ENCODE results near the gene COQ8A.

COQ8A gene

DNA sequence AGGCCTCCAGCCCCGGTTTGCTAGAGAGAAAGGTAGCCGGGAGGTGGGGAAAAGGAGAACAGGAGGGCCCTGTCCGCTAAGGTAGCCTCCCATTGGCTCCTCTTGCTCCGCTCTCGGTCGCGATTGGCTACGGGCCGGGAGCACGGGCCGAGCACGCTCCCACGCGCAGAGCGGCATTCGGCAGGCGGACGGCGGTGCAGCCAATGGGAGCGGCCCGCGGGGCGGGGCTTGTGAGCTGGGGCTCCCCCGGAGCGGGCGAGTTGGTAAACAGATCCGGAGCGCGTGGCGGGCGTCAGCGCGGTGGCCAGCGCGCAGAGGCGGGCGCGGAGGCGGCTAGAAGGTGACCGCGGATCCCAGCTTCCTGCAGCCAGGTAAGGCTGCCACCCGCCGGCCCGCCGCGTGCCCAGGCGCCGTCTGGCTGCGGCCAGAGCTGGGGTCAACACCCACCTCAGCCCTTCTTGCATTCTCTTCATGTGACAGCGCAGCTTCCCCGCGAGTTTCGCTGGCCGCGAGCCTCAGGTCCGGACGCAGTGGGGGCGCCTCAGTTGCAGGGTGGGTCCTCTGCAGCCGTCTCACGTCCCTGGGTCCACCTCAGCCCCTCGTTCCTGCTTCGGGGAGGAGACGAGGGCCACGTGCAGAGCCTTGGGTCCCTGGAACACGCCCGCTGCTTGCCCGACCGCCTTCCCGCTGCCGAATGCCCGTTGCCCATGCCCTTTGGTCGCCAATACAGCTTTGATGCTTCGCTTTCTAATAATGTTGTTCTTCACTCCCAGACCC is at the start of gene COQ8A:
Gene COQ8A (plus strand): TSS at position 266 of the 777 bp plus-strand sequence. CDS start 21,092 bp downstream, outside the sequence.
- peak; percentile 99 for DNase-seq (ENCODE audit: low spot score)

DNA sequence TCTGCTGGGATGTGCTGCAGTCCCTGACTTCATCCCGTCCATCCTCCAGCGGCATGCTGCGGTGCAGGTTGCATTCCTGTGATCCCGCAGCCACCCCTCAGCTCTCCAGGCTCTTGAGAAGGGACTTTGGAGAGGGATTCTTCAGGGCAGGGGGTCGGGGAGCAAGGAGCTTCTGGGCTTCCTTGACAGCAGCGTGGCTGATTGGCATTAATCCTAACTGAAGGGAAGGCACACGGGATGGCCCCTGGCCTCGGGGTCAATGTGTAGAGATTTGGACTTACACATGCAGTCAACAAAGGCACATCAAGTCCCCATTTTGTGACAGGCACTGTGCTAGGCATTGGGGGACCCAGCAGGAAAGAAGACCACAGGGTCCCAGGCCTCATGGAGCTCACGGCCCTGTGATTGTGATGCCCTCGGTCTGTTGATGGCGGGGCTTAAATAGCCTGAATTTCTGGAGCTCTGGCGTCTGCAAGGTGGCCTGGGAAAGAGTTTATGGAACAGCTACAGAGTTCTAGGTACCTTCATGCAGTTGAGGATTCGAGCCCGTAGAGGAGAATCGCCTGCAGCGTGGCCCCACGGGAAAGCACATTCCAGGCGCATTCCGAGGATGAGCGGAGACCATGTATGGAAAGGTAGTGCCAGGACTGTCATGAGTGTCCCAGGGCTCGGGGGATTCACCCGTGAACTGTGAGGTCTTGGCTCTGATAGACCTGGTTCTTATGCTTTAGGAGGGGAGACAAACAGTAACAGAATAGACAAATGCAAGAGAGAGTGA is 49.6 kb upstream of the COQ8A start:
- DNase-seq (ENCODE audit: low spot score): no peak

DNA sequence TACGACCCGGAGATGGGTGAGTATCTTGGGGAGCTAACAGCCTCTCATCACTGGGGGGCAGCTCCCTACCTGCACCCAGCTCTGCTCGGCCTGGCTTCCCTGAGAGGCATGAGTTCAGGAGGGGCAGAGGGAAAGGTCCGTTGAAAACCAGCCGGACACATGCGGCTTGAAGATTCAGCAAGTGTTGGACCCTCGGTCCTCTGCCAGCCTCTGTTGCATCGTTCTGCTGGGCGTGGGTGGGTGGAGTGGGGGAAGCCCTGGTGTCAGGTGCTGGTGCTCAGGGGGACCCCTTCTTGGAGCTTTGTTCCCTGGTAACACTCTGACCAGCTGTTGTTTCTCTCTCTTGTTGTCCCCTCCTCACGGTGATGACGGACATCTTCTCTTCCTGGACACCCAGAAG is 48.7 kb upstream of the COQ8A start:
- DNase-seq (ENCODE audit: low spot score): no peak

DNA sequence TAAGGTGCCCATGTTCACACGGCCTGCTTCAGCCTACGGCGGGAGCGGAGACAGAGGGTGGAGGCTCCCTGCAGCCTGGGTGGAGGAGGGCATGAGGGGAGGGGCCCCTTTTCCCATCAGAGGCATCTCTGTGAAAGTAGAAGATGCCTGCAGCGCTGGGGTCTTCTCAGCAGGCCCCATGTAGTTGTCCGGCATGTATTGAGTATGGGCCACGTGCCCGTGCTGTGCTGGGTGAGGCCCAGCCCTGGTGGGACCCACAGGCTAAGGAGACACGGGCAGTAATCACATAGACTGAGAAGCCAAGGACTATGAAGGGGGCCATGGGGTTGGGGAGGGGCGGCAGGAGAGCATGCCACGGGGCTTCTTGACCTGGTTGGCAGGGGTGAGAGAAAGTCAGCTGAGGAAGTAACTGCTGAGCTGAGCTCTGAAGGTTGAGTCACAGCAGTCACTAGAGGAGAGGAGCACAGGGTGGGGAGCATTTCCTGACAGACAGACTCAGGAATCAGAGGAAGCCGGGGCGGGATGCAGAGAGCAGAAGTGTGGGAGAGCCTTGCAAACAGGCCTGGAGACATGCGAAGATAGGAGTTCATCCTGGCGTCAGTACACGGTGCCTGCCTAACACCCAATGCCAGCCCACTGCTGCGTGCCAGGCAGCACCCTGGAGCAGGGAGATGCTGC is 48.1 kb upstream of the COQ8A start:
- no peak for DNase-seq (ENCODE audit: low spot score)

DNA sequence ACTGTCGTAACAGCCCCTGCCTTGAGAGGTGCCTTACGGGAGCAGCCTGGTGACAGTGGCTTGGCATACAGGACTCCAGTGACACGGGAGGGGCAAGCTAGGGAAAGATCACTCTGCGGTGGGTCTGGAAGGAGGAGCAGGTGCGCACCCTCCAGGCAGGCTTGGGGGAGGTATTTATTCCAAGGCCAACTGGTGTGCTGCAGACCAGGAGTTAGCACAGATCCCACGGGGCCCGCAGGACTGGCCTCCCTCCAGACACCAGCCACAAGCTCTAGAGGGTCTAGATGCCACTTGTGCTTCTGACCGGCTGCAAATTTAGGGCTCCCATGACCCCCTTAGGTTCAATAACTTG is 47.6 kb upstream of the COQ8A start:
- DNase-seq (ENCODE audit: low spot score): no peak

DNA sequence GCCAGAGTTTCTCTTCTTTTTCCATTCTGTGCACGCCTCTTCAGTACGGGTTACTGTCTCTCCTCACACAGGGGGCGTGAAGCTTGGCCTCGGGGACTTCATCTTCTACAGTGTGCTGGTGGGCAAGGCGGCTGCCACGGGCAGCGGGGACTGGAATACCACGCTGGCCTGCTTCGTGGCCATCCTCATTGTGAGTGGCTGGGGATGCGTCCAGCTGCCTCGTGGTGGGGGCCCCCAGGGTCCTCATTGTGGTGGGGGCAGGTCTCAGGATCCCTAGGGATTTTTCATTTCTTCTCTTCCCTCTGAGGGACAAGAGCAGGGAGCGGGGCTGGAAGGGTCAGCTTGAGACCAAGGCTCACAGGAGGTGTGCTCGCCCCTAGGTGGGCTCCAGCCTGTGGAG is 46.2 kb upstream of the COQ8A start:
- peak; percentile 34 for DNase-seq (ENCODE audit: low spot score)

DNA sequence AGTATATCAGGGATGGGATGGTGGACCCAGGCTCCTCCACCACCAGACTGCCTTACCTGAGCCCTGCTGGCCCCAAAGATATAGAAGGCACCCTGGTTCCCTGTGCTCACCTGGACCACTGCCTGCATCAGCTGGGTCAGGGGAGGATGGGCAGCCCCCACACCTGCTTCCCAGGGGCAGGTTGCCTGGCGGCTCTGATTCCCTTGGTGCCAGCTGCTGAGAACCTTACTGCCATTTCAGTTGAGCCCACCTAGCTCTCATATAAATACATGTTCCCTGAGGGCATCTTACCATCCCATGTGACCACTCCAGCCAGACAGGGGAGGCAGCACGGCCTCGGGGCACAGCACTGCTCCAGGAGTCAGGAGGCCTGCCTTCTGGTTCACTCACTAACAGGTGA is 45.3 kb upstream of the COQ8A start:
- no peak for DNase-seq (ENCODE audit: low spot score)

DNA sequence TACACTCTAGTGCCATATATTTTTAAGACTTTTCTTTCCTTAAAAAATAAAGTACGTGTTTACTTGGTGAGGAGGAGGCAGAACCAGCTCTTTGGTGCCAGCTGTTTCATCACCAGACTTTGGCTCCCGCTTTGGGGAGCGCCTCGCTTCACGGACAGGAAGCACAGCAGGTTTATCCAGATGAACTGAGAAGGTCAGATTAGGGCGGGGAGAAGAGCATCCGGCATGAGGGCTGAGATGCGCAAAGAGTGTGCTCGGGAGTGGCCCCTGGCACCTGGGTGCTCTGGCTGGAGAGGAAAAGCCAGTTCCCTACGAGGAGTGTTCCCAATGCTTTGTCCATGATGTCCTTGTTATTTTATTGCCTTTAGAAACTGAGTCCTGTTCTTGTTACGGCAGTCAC is 44.5 kb upstream of the COQ8A start:
- DNase-seq (ENCODE audit: low spot score): no peak

DNA sequence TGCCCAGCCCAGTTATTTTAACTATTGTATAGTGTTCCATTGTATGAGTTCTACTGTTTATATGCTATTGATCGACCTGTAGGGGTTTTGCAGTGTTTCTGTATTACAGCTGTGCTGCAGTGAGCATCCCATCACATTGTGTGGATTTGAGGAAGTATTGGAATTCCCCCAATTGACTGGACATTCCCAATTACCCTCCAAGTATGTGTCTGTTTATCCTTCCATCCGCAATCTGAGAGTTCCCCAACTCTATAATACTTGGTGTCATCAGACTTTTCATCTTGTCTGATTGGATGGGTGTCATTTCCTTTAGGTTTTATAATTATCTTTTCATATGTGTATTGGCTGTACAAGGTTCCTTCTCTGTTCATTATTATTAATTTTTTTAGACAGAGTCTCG is 41.8 kb upstream of the COQ8A start:
- DNase-seq (ENCODE audit: low spot score): no peak

DNA sequence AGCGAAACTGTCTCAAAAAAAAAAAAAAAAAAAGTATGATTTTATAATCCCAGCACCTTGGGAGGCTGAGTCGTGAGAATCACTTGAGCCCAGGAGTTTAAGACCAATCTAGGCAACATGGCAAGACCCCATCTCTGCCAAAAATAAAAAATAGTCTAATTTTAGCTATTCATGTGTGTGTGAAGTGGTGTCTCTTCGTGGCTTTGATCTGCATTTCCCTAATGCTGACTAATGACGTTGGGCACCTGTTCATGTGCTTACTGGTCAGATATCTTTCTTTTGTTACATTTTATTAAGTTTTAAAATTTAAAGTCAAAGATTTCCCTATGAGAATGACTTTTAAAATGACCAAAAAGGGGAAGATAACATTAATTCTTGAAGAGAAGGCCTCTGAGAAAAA is 38.7 kb upstream of the COQ8A start:
- no peak for DNase-seq (ENCODE audit: low spot score)

DNA sequence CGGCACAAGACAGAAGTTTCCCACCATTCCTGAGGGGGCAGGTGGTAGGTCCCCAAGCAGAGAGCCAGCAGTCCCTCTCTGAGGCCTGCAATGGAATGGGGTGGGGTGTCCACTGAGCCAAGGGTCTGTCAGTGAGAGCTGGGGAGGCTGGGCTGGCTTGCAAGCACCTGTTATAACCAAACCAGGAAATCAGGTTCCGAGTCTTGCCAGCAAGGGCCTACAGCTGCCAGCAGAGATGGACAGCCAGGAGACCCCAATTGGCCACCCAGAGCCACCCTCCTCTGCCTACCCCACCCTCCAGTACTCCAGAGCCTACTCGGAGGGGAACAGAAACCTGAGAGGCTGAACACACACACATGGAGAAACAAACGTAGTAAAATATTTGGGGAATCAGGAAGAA is 37.5 kb upstream of the COQ8A start:
- DNase-seq (ENCODE audit: low spot score): no peak

DNA sequence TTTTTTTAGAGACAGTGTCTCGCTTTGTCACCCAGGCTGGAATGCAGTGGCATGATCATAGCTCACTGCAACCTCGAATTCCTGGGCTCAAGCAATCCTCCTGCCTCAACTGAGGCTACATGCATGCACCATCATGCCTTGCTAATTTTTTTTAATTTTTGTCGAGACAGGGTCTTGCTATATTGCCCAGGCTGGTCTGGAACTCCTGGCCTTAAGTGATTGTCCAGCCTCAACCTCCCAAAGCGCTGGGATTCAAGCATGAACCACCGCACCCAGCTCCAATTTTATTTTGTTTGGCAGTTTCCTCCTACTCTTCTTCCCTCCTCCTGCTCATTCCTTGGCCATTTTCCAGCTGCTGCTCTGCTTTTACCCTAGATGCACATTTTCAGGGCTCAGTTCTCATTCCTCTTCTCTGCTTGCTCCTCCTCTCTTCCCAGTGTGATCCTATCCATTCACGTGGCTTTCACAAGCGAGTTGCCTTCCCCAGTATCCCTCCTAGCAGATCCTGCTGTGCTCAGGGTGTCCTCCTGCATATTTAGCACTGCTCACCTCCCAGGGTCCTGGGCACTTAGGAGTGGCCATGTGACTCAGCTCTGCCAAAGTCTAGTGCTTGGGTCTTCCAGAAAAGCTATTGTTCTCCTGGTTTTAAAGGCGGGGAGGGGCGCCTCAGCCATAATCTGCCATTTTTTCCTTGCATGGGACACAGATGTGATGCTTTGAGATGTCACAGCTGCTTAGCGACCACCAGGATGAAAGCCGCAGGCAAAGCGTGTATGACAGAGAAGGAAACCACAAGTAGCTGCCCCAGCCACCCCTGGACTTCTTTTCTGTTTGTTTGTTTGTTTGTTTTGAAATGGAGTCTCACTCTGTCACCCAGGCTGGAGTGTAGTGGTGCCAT is 36.0 kb upstream of the COQ8A start:
- DNase-seq (ENCODE audit: low spot score): no peak

DNA sequence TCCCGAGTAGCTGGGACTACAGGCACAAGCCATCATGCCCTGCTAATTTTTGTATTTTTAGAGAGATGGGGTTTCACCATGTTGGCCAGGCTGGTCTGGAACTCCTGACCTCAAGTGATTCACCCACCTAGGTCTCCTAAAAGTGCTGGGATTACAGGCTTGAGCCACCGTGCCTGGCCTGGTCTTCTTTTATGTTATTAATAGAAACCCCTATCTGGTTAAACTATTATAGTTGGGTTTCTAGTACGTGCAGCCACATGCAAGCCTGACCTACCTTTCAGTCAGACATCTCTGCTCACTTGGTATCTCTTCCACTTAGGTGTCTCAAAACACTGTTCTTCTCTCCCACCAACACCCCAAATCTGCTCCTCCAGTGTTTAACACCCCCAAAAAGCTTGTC is 35.3 kb upstream of the COQ8A start:
- DNase-seq (ENCODE audit: low spot score): no peak

DNA sequence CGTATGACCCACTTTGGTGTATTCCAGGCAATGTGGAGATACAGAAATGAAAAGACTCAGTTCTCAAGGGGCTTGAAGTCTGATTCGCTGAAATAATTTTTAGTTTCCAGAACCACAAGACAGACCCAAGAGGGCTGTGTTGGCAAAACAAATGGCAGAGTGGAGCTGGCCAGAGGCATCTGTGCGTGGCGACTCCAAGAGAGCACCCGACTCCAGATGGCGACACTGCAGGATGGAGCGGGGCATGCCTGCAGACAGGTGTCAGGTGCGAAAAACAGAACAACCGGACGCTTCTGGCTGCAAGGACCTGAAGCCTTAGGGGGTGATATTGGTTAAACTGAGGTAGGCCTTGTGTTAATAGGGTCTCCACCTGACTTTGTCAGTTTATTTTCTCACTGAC is 31.7 kb upstream of the COQ8A start:
- no peak for DNase-seq (ENCODE audit: low spot score)

DNA sequence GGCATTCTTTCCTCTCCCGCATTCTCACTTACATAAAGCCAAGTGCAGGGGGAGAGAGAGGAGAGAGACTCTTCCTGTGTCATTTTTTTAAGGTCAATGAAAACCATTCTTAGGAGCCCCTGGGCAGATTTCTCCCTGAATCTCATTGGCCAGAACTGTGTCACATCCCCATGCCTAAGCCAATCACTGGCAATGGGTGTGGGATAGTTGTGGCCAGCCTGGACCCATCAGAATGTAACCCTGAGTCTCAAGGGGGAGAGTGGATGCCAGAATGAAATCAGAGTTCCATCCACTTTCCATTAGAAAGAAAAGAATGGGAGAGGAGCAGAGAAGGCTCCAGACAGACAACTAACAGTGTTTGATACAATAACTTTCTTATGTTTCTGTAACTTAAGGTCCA is 31.2 kb upstream of the COQ8A start:
- no peak for DNase-seq (ENCODE audit: low spot score)

DNA sequence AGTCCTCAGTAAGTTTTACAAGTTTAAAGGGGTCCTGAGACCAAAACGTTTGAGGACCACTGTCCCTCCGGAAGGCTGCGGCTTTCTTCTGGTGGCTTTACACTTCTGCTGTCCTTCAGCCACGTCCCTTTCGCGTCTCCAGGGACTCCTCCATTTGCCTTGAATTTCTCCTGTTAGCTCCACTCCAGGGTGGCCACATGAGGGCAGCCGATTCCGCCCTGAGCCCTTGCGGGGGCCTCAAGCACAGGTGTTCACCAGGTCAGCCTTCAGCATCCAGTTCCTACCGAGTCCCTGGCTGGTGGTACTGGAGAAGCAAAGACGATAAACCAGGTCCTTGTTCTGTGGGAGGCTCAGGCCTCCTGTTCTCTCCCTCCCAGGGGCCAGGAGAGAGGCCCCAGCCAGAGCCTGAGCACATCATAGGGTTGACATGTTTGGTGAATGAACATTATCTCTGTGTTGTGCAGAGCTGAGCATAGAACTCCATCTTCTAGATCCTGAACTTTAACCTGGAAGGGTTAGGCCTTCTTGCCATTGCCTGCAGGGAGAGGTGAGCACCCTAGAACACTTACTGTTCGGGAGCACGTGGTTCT is 27.4 kb upstream of the COQ8A start:
- DNase-seq (ENCODE audit: low spot score): no peak

DNA sequence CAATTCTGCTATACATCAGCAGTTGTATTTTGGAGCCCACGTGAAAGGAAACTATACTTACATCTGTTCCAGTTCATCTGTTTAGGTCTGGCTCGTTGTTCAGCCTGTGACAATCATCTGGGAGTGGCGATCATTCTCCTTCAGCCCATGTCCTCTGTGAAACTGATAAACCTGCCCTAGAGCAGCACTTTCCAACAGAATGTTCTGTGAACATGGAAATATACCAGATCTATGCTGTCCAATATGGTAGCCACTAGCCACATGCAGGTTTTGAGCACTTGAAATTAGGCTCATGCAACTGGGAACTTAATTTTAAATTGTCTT is 24.5 kb upstream of the COQ8A start:
- no peak for DNase-seq (ENCODE audit: low spot score)

DNA sequence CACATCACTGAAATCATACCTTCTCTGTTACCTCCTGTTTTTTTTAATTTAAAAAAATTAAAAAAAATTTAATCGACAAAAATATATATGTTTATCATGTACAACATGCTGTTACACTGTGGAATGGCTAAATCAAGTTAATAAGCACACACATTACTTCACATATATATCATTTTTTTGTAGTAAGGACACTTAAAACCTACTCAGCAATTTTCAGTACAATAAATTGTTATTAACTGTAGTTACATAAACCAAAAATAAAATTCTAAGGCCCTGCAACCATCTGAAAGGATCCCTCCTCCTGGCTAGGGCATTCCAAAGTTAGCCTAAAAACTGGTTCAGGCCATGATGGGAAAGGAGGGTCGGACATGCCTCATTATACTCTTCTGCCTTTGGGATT is 23.6 kb upstream of the COQ8A start:
- no peak for DNase-seq (ENCODE audit: low spot score)

DNA sequence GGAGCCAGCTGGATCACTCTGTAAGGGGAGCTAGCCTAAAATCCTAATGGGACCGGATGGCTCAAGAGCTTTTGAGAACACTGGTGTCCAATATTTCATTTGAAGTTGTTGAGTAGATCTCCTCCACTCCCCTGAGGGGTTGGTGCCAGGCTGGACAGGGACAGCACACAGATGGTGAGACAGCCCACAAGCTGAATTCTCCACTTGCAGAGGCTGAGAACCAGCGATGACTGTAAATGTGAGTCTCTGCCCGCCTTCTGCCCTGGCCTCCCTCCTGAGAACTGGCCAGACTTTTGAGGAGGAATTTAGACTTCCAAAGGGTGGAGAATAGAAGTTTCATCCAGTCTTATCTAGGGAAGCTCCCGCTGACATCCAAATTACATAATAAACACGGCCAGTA is 20.5 kb upstream of the COQ8A start:
- no peak for DNase-seq (ENCODE audit: low spot score)

DNA sequence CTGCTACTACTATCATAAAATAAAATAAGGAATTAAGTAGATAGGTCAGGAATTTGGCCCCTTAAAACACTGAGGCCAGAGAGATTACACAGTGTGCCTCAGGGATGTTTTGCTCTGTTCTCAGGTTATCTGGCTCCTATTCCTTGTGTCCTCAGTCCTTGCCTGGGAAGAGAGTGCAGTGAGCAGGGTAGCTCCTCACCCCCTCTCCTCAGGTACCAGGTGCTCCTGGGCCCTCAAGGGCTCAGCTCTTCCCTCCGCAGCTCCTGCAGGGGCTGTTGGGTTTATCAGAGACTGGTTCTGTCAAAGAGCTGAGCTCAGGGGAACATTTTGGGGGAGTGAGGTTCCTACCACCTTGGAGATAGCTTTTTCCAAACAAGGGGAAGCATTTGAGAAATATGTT is 20.1 kb upstream of the COQ8A start:
- no peak for DNase-seq (ENCODE audit: low spot score)

DNA sequence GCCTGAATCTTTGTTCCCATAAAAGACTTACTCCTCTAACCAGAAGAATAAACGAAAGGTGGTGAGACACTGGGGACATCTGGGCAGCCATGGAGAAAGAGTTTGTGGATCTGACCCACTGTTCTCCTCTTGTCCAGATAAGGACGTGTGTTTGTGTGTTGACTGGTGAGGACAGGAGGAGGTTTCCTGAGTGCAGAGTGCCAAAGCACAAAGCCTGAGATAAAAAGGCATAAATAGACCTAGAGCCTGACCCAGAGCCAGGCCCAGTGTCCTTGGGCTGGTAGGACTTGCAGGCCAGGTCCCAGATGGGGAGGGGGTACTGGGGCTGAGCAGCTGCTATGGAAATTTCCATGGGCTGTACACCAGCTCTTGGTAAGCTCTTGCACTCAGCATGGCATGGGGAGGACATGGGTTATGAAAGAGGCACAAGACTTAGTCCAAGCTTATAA is 19.6 kb upstream of the COQ8A start:
- DNase-seq (ENCODE audit: low spot score): no peak

DNA sequence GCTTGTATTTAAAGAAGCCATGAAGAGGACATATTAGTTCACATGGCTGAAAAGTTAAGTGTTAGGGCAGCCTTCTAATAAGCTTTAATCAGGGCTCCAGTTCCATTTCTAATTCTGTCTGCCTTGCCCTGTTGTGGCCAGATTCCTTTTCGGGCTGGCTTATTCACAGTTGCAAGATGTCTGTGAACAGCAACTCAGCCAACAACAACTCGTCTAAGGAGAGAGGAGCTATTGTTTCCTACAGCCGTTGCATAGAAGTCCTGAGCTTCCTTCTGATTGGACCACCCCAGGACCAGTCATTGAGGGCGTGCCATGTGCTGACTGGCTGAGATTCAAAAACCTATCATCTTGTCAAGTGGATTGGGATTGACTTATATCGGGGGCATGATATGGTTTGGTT is 18.6 kb upstream of the COQ8A start:
- DNase-seq (ENCODE audit: low spot score): no peak
